Heart left ventricle (tissue), 13 donors: ENCODE data around the gene ARHGAP44.

Source experiments
- CTCF ChIP-seq, 12 donors: fragments of 200-600 bp; sonication (generic) in 4 of 12; IDR thresholded peaks; one replicate each; pipeline versions ENCODE4 v1.5.0 to v1.8.0; 2018 to 2022; ENCODE audit warnings: antibody characterized with exemption in 12 of 12, mild to moderate bottlenecking in 5 of 12
- POLR2A ChIP-seq, 2 donors: fragments of 450-650 bp; IDR thresholded peaks; one replicate each; pipeline ENCODE4 v1.6.1; 2017; ENCODE audit warnings: antibody characterized with exemption in 2 of 2, mild to moderate bottlenecking in 2 of 2, moderate library complexity in 2 of 2
- donor health status: ischemic (EF 13 %, LVEDD 7.1; RV severe dilation, severe dysfunction).
- donor health status: DM: no; HTN: yes; CAD: no.
- donor health status: DM: no; HTN: no; CAD: no.
- donor health status: ischemic (EF 25% LVEDD 6.9; RV normal size, moderate dysfunction).
- donor health status: ischemic (EF 25% LVEDD 5.7; RV mildly dilated, moderate dysfunction).
- donor health status: ischemic (EF 35%, LVEDD 5.7; RV mildly dilated, moderate dysfunction).
- donor health status: nonischemic (EF 11% LVEDD 7.7; RV severe dilation, severe dysfunction).
- donor health status: DM: yes; HTN: yes; CAD: no.
- donor health status: PGD.
- donor health status: ischemic (EF 29% LVEDD 5.4; RV normal size, mild dysfunction).
- donor health status: nonischemic (EF 23%, LVEDD 6.1; RV moderate dilation, normal function).

DNA sequence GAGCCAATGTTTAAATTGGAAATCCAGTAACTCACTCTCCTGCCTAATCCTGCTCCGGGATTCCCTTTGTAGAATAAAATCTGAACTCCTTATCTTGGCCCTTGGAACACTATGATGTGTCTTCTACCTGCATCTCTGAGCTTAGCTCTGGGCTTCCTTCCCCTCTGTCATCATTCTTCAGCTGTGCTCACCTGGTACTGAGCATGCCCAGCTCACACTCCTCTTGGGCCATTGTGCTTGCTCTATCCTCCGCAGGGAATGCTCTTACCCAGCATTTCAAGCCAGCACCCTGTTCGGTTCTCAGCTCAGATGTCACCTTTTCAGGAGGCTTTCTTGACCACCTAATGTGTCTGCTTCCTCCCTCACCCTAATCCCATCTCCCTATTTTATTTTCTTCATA, 112.7 kb downstream of the ARHGAP44 start:
- TF ChIP-seq POLR2A (IDR thresholded peaks at IDR 0.05) (no peak), CTCF (IDR thresholded peaks at IDR 0.05) (no peak)
